ENCODE results near the gene SAYSD1. TPM values are rescaled to one million over a fixed set of nuclear protein-coding genes. Genes with fewer than 3 reads are reported as not detected.

SAYSD1 gene
- total and polyA plus RNA-seq, 2 donors from 2014 or later: 17.1 to 20.4 TPM

- FAIRE-seq (no peak), DNase-seq (no peak)
- no peaks in the 10 kb centered on the region for H3K9me3 ChIP-seq (ENCODE audit: control insufficient read depth in 2 of 3, insufficient read depth in 1 of 3, low read length in 3 of 3)
- H3K4me3 ChIP-seq (ENCODE audit: low read length in 3 of 3): no peak overlapping the region
- H3K36me3 ChIP-seq (ENCODE audit: control insufficient read depth in 2 of 3, insufficient read depth in 3 of 3, low read length in 3 of 3): peaks cover 2 to 4% (median 3%) of the 10 kb centered on the region in 3 donors
- H3K4me1 ChIP-seq (ENCODE audit: control insufficient read depth in 2 of 3, insufficient read depth in 2 of 3, low read depth in 1 of 3, low read length in 3 of 3): peaks cover 0 to 7% (median 0%) of the 10 kb centered on the region in 3 donors
- intact Hi-C loops (cut with DNase I): no loop called here
- no peak for TF ChIP-seq CTCF (IDR thresholded peaks at IDR 0.05; ENCODE audit: borderline replicate concordance, extremely low read depth, insufficient read depth)
- no peaks in the 10 kb centered on the region for H3K27me3 ChIP-seq (ENCODE audit: control insufficient read depth, insufficient read depth, low read length)
- no peak overlapping the region for H3K27ac ChIP-seq (ENCODE audit: low read depth in 2 of 2, low read length in 2 of 2)
- no peak overlapping the region for H3K9ac ChIP-seq (ENCODE audit: low read length in 3 of 3)
Observed at GRCh38 chr6:39100358-39100757, 14.6 kb downstream of the SAYSD1 start.

- DNase-seq (no peak), FAIRE-seq (no peak)
- TF ChIP-seq CTCF (IDR thresholded peaks at IDR 0.05; ENCODE audit: borderline replicate concordance, extremely low read depth, insufficient read depth): no peak
- Histone ChIP-seq H3K27ac (ENCODE audit: low read depth in 2 of 2, low read length in 2 of 2) (no peak overlapping the region), H3K9ac (ENCODE audit: low read length in 3 of 3) (no peak overlapping the region), H3K4me3 (ENCODE audit: low read length in 3 of 3) (no peak overlapping the region), H3K9me3 (ENCODE audit: control insufficient read depth in 2 of 3, insufficient read depth in 1 of 3, low read length in 3 of 3) (no peaks in the 10 kb centered on the region), H3K36me3 (ENCODE audit: control insufficient read depth in 2 of 3, insufficient read depth in 3 of 3, low read length in 3 of 3) (no peaks in the 10 kb centered on the region), H3K27me3 (ENCODE audit: control insufficient read depth, insufficient read depth, low read length) (no peaks in the 10 kb centered on the region), H3K4me1 (ENCODE audit: control insufficient read depth in 2 of 3, insufficient read depth in 2 of 3, low read depth in 1 of 3, low read length in 3 of 3) (no peaks in the 10 kb centered on the region)
- intact Hi-C loops (cut with DNase I): no loop called here
Observed at GRCh38 chr6:39095578-39095977, 19.4 kb downstream of the SAYSD1 start.

GRCh38 chr6:39093149-39093708 is 21.8 kb downstream of the SAYSD1 start:
- intact Hi-C loops (cut with DNase I): no loop called here
- Histone ChIP-seq H3K4me1 (ENCODE audit: control insufficient read depth in 2 of 3, insufficient read depth in 2 of 3, low read depth in 1 of 3, low read length in 3 of 3) (no peaks in the 10 kb centered on the region), H3K27me3 (ENCODE audit: control insufficient read depth, insufficient read depth, low read length) (no peaks in the 10 kb centered on the region), H3K36me3 (ENCODE audit: control insufficient read depth in 2 of 3, insufficient read depth in 3 of 3, low read length in 3 of 3) (no peaks in the 10 kb centered on the region), H3K4me3 (ENCODE audit: low read length in 3 of 3) (no peak overlapping the region), H3K27ac (ENCODE audit: low read depth in 2 of 2, low read length in 2 of 2) (no peak overlapping the region), H3K9ac (ENCODE audit: low read length in 3 of 3) (no peak overlapping the region), H3K9me3 (ENCODE audit: control insufficient read depth in 2 of 3, insufficient read depth in 1 of 3, low read length in 3 of 3) (no peaks in the 10 kb centered on the region)
- FAIRE-seq (no peak), DNase-seq (no peak)
- no peak for TF ChIP-seq CTCF (IDR thresholded peaks at IDR 0.05; ENCODE audit: borderline replicate concordance, extremely low read depth, insufficient read depth)

- no peak for FAIRE-seq
- Histone ChIP-seq H3K4me3 (ENCODE audit: low read length in 3 of 3) (no peak overlapping the region), H3K9me3 (ENCODE audit: control insufficient read depth in 2 of 3, insufficient read depth in 1 of 3, low read length in 3 of 3) (no peaks in the 10 kb centered on the region), H3K27ac (ENCODE audit: low read depth in 2 of 2, low read length in 2 of 2) (no peak overlapping the region), H3K9ac (ENCODE audit: low read length in 3 of 3) (no peak overlapping the region), H3K36me3 (ENCODE audit: control insufficient read depth in 2 of 3, insufficient read depth in 3 of 3, low read length in 3 of 3) (no peaks in the 10 kb centered on the region), H3K27me3 (ENCODE audit: control insufficient read depth, insufficient read depth, low read length) (no peaks in the 10 kb centered on the region), H3K4me1 (ENCODE audit: control insufficient read depth in 2 of 3, insufficient read depth in 2 of 3, low read depth in 1 of 3, low read length in 3 of 3) (no peaks in the 10 kb centered on the region)
- intact Hi-C loops (cut with DNase I): no loop called here
- TF ChIP-seq CTCF (IDR thresholded peaks at IDR 0.05; ENCODE audit: borderline replicate concordance, extremely low read depth, insufficient read depth): no peak
- DNase-seq: no peak
Observed at GRCh38 chr6:39092124-39092523, 22.9 kb downstream of the SAYSD1 start.

Data from kidney (tissue), 14 donors.